ENCODE results near the gene RAB5B.

The RAB5B gene

GRCh38 chr12:55973599-55974307, at the start of gene RAB5B (continued):
- TF ChIP-seq ZNF449 (tag by site-specific recombination; IDR thresholded peaks at IDR 0.05) (no peak), ZBTB1 (tag by site-specific recombination; IDR thresholded peaks at IDR 0.05) (no peak; the same call in 1 of the 2 replicates), ZBTB26 (tag by site-specific recombination; optimal IDR thresholded peaks at IDR 0.05) (peak; percentile 35), ZEB2 (tag by site-specific recombination; IDR thresholded peaks at IDR 0.05) (peak; percentile 37; the same call in 1 of the 2 replicates), REST (tag by site-specific recombination; IDR thresholded peaks at IDR 0.05) (no peak; the same call in 1 of the 2 replicates), PRDM10 (tag by site-specific recombination; IDR thresholded peaks at IDR 0.05) (no peak), ZNF2 (tag by site-specific recombination; IDR thresholded peaks at IDR 0.05) (peak; percentile 85; the same call in 1 of the 2 replicates), ZSCAN23 (tag by site-specific recombination; IDR thresholded peaks at IDR 0.05) (no peak), ZNF837 (tag by site-specific recombination; IDR thresholded peaks at IDR 0.05) (no peak), GFI1B (tag by site-specific recombination; IDR thresholded peaks at IDR 0.05) (no peak; the same call in 1 of the 2 replicates), KLF10 (tag by site-specific recombination; IDR thresholded peaks at IDR 0.05) (peak; percentile 83; the same call in 1 of the 2 replicates), HIC1 (tag by site-specific recombination; IDR thresholded peaks at IDR 0.05) (no peak), OVOL3 (tag by site-specific recombination; IDR thresholded peaks at IDR 0.05) (no peak), GLIS1 (tag by site-specific recombination; IDR thresholded peaks at IDR 0.05) (no peak), ZNF175 (tag by site-specific recombination; IDR thresholded peaks at IDR 0.05) (no peak), ZNF501 (tag by site-specific recombination; IDR thresholded peaks at IDR 0.05) (peak; percentile 97), ZNF37A (tag by site-specific recombination; IDR thresholded peaks at IDR 0.05) (no peak), BCL6B (tag by site-specific recombination; IDR thresholded peaks at IDR 0.05) (no peak), ZBTB10 (tag by site-specific recombination; IDR thresholded peaks at IDR 0.05) (peak; percentile 96), ATF2 (tag by site-specific recombination; IDR thresholded peaks at IDR 0.05; ENCODE audit: low read depth) (no peak), ZNF324 (tag by site-specific recombination; IDR thresholded peaks at IDR 0.05) (peak; percentile 84; the same call in 1 of the 2 replicates)
